HepG2 (cell line): ENCODE results near the gene RYK. TPM values are rescaled to one million over a fixed set of nuclear protein-coding genes. Genes with fewer than 3 reads are reported as not detected.

Source experiments
- ATAC-seq: fragments of 200-7000 bp; cut with Tn5 transposase; 3 replicates; pipeline ENCODE4 v1.9.1; 2020; ENCODE audit warnings: mild to moderate bottlenecking, moderate library complexity
- BruUV-seq: library from RNA; stranded (reverse); fragments of 400-500 nt; replicated peaks from 2 replicates; lab custom pipeline; 2021; lab: Mats Ljungman, UMichigan
- CTCF ChIA-PET: fragments of 300-600 bp; formaldehyde crosslinking; extraction: SDS; loops from one replicate; lab custom pipeline; 2021; ENCODE audit warnings: low total read pairs, inconsistent platforms, low intra/inter-chr PET ratio; lab: Yijun Ruan, JAX
- POLR2A ChIA-PET: fragments of 350-600 bp; sonication (Branson Sonifier 250); formaldehyde crosslinking; loops from one replicate; lab custom pipeline; 2020; ENCODE audit warnings: antibody characterized with exemption, inconsistent platforms; lab: Yijun Ruan, JAX
- DNase-seq: peaks from one replicate; pipeline ENCODE4 v3.0.0-alpha.2; 2015; ENCODE audit warnings: low spot score
- FAIRE-seq: peaks from 3 replicates; lab custom pipeline; 2011; peaks lifted over from hg19 to GRCh38; lab: Jason Lieb, UNC
- H2AFZ ChIP-seq: one replicate; pipeline ENCODE4 v1.6.1; 2011; ENCODE audit warnings: low read length, inconsistent platforms
- H3K27ac ChIP-seq: fragments of 300-600 bp; 3 replicates; pipeline ENCODE4 v1.8.0; 2011; ENCODE audit warnings: mixed run types, mild to moderate bottlenecking, mixed read lengths, low read length, inconsistent platforms; ENCODE audit not compliant: insufficient read depth; ENCODE audit errors: extremely low read length
- H3K27me3 ChIP-seq, 2 experiments: fragments of 200-600 bp in 1 of 2; 2 replicates in 1 of 2; 3 replicates in 1 of 2; pipeline versions ENCODE4 v1.6.0 to v1.8.0; 2011; ENCODE audit warnings: low read length in 2 of 2, mild to moderate bottlenecking in 2 of 2, moderate library complexity in 2 of 2, inconsistent platforms in 1 of 2; ENCODE audit not compliant: insufficient read depth in 2 of 2, control insufficient read depth in 1 of 2
- H3K36me3 ChIP-seq, 2 experiments: fragments of 200-600 bp in 1 of 2; replicated peaks in 1 of 2; 2 replicates in 1 of 2; 3 replicates in 1 of 2; pipeline versions ENCODE4 v1.5.1 to v1.8.0; 2011; ENCODE audit warnings: low read length in 2 of 2, inconsistent platforms in 1 of 2; ENCODE audit not compliant: insufficient read depth in 2 of 2, control insufficient read depth in 1 of 2
- H3K4me1 ChIP-seq: 2 replicates; pipeline ENCODE4 v1.5.1; 2012; ENCODE audit warnings: low read length, inconsistent platforms; ENCODE audit not compliant: insufficient read depth
- H3K4me2 ChIP-seq: 2 replicates; pipeline ENCODE4 v1.6.0; 2011; ENCODE audit warnings: low read depth, low read length, inconsistent platforms
- H3K4me3 ChIP-seq, 3 experiments: fragments of 200-600 bp in 1 of 3; sonication (generic), shearing (Covaris generic) in 1 of 3; replicated peaks in 1 of 3; 2 replicates each; pipeline ENCODE4 v1.5.1; 2011 to 2016; ENCODE audit warnings: low read length in 3 of 3, inconsistent platforms in 2 of 3, low read depth in 2 of 3, mild to moderate bottlenecking in 2 of 3, control low read depth in 1 of 3, mixed read lengths in 1 of 3; ENCODE audit not compliant: insufficient read depth in 1 of 3
- H3K79me2 ChIP-seq: one replicate; pipeline ENCODE4 v1.6.1; 2011; ENCODE audit warnings: low read length, inconsistent platforms; ENCODE audit not compliant: insufficient read depth
- H3K9ac ChIP-seq: 2 replicates; pipeline ENCODE4 v1.6.0; 2011; ENCODE audit warnings: mild to moderate bottlenecking, low read depth, low read length, inconsistent platforms; ENCODE audit not compliant: insufficient read depth
- H3K9me3 ChIP-seq: 2 replicates; pipeline ENCODE4 v1.5.1; 2012; ENCODE audit warnings: mild to moderate bottlenecking, low read length
- H4K20me1 ChIP-seq: 2 replicates; pipeline ENCODE4 v1.6.0; 2011; ENCODE audit warnings: inconsistent platforms, mild to moderate bottlenecking, low read length, moderate library complexity; ENCODE audit not compliant: insufficient read depth
- GPN1 ChIP-seq: sonication (generic); formaldehyde crosslinking; IDR thresholded peaks from 2 replicates; pipeline ENCODE4 v1.5.1; 2020; ENCODE audit warnings: missing genetic modification reagents, borderline replicate concordance
- HDAC1 ChIP-seq: sonication (generic); formaldehyde crosslinking; IDR thresholded peaks from 2 replicates; pipeline ENCODE4 v1.5.1; 2020; ENCODE audit warnings: mild to moderate bottlenecking, missing genetic modification reagents
- KAT2B ChIP-seq: fragments of 150-350 bp; IDR thresholded peaks from 2 replicates; pipeline ENCODE4 v1.6.1; 2014; ENCODE audit warnings: low read depth, low read length, borderline replicate concordance
- KDM2A ChIP-seq: sonication (generic); formaldehyde crosslinking; IDR thresholded peaks from 2 replicates; pipeline ENCODE4 v1.4.0; 2020; ENCODE audit warnings: low read depth, missing genetic modification reagents, borderline replicate concordance
- NAIF1 ChIP-seq: sonication (generic); formaldehyde crosslinking; IDR thresholded peaks from 2 replicates; pipeline ENCODE4 v1.5.0; 2020; ENCODE audit warnings: mild to moderate bottlenecking, missing genetic modification reagents, borderline replicate concordance
- RXRB ChIP-seq: IDR thresholded peaks from 2 replicates; pipeline ENCODE4 v1.6.1; 2016; ENCODE audit warnings: borderline replicate concordance, missing genetic modification reagents, missing compliant biosample characterization
- SMAD3 ChIP-seq: sonication (generic); formaldehyde crosslinking; IDR thresholded peaks from 2 replicates; pipeline ENCODE4 v1.4.0; 2020; ENCODE audit warnings: missing genetic modification reagents
- SRSF1 ChIP-seq: fragments of 200-400 bp; formaldehyde crosslinking; optimal IDR thresholded peaks from 2 replicates; pipeline ENCODE3; 2017; ENCODE audit warnings: mild to moderate bottlenecking, low read depth, low read length, moderate library complexity
- WGBS: methylation state at CpG from one replicate; pipeline ENCODE4 v1.1.6; 2017; ENCODE audit warnings: low lambda C conversion rate; 5-methylcytosine and 5-hydroxymethylcytosine counted together
- in situ Hi-C: cut with HindIII; loops from 2 replicates; pipeline ENCODE4 v1.10.0; 2017; ENCODE audit warnings: low pct_unique_long_range_greater_than_20kb; ENCODE audit not compliant: extremely low pct_ligation_motif_present
- intact Hi-C: fragments of 100-400 bp; cut with micrococcal nuclease; formaldehyde crosslinking; loops from one replicate; pipeline ENCODE4 v1.10.0; 2022; ENCODE audit not compliant: unreplicated experiment
- polyA plus RNA-seq, 8 experiments: library from polyadenylated mRNA; depleted of rRNA in 3 of 8; stranded (reverse) in 7 of 8; unstranded in 1 of 8; fragments of >200 nt; fragmentation: Illumina TruSeq in 4 of 8; extraction: Trizol in 4 of 8; gene quantifications; 2 replicates each; pipeline versions ENCODE4 v1.2.1 to v1.2.3, GENCODE V29; 2011 to 2016; ENCODE audit warnings: low read depth in 4 of 8, missing spikeins in 1 of 8, mixed read lengths in 1 of 8; ENCODE audit not compliant: insufficient read depth in 1 of 8
- total RNA-seq, 5 experiments: library from RNA; depleted of rRNA; stranded (reverse); fragments of >200 nt; fragmentation: Illumina TruSeq; extraction: Trizol; gene quantifications; 2 replicates each; pipeline ENCODE4 v1.2.3, GENCODE V29; 2016; ENCODE audit warnings: low read depth in 1 of 5
- TF ChIP-seq, protein P1 (sequence below): sonication (generic); IDR thresholded peaks from 2 replicates; pipeline ENCODE4 v1.6.1; 2016; ENCODE audit warnings: low read depth, borderline replicate concordance
- TF ChIP-seq, protein P2 (sequence below): fragments of 450-650 bp; IDR thresholded peaks from 2 replicates; pipeline ENCODE4 v1.6.1; 2017
- TF ChIP-seq, protein P3 (sequence below): sonication (generic); formaldehyde crosslinking; IDR thresholded peaks from 2 replicates; pipeline ENCODE4 v1.5.0; 2020; ENCODE audit warnings: missing genetic modification reagents
- TF ChIP-seq, protein P4 (sequence below), 2 experiments: sonication (generic) in 1 of 2; formaldehyde crosslinking in 1 of 2; IDR thresholded peaks; 2 replicates each; pipeline versions ENCODE4 v1.4.0 to v1.6.1; 2016 to 2020; ENCODE audit warnings: borderline replicate concordance in 1 of 2, low read depth in 1 of 2, mild to moderate bottlenecking in 1 of 2, missing genetic modification reagents in 1 of 2

The RYK gene
- total and polyA plus RNA-seq, 2 of the 13 experiments (the other 11 are each of a cell fraction or from before 2014, with no cell fraction given): 35.0 to 66.2 TPM

DNA sequence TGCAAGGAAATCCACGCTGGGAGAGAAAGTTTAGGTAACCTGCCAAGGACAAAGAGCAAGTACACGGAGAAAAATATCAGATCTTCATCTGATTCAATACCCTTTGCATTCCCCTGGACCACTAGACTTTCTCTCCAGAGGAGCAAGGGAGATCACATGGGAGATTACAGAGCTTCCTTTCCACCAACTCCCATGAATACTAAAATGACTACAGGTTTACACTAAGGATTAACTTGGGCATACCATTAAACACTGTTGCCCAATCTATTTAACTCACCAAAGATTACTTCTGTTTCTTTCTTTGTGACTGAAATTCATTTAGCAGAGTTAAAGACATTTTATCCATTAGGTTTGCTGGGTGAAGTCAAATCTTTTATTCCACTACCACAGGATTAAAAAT, 71.2 kb downstream of the RYK start:
- no peak overlapping the region for H3K9ac ChIP-seq
- H3K4me3 ChIP-seq: no peak overlapping the region
- in situ Hi-C loops: no loop called here
- no peak for ATAC-seq
- peaks cover 6 to 33% of the 10 kb centered on the region in 2 experiments for H3K36me3 ChIP-seq
- no peak overlapping the region for H3K27ac ChIP-seq
- no peak for FAIRE-seq
- ChIA-PET POLR2A (no interaction called here), CTCF (no interaction called here)
- H3K27me3 ChIP-seq: no peaks in the 10 kb centered on the region
- peak; percentile 2 for DNase-seq
- intact Hi-C loops: no loop called here
- no TSS peak for BruUV-seq
- no peak overlapping the region for H2AFZ ChIP-seq
- H3K9me3 ChIP-seq: no peaks in the 10 kb centered on the region
- no peak overlapping the region for H3K4me2 ChIP-seq
- H3K4me1 ChIP-seq: no peaks in the 10 kb centered on the region
- H3K79me2 ChIP-seq: no peaks in the 10 kb centered on the region
- no peak for TF ChIP-seq HDAC1 (CRISPR knock-in tag)
- TF ChIP-seq GPN1 (CRISPR knock-in tag): no peak
- TF ChIP-seq SRSF1: no peak
- no peak for TF ChIP-seq KDM2A (CRISPR knock-in tag)
- TF ChIP-seq NAIF1 (CRISPR knock-in tag): no peak
- TF ChIP-seq, protein P1, sequence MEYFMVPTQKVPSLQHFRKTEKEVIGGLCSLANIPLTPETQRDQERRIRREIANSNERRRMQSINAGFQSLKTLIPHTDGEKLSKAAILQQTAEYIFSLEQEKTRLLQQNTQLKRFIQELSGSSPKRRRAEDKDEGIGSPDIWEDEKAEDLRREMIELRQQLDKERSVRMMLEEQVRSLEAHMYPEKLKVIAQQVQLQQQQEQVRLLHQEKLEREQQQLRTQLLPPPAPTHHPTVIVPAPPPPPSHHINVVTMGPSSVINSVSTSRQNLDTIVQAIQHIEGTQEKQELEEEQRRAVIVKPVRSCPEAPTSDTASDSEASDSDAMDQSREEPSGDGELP: no peak
- no peak for TF ChIP-seq KAT2B
- TF ChIP-seq RXRB (CRISPR knock-in tag): no peak
- TF ChIP-seq SMAD3 (CRISPR knock-in tag): no peak
- 90% methylated on average over 2 of the region's 2 CpGs for WGBS
- H4K20me1 ChIP-seq: no peaks in the 10 kb centered on the region

DNA sequence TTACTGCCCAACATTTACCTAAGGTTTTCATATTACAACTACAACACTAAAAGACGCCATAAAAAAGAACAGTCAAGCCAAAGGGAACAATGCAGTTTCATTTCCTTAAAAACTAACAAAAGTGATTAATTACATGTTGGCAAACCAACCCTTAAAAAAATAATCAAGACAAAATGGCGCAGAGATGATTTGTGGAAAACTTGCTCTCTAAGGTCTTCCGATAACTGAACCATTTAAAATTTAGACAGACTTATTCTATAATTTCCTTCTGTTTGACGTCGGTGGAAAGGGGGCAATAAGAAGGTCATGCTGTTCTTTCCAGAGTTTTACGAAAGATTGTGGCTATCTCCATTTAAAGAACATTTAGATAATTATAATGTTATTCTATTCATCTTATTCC, 87.6 kb downstream of the RYK start:
- TF ChIP-seq, protein P2, sequence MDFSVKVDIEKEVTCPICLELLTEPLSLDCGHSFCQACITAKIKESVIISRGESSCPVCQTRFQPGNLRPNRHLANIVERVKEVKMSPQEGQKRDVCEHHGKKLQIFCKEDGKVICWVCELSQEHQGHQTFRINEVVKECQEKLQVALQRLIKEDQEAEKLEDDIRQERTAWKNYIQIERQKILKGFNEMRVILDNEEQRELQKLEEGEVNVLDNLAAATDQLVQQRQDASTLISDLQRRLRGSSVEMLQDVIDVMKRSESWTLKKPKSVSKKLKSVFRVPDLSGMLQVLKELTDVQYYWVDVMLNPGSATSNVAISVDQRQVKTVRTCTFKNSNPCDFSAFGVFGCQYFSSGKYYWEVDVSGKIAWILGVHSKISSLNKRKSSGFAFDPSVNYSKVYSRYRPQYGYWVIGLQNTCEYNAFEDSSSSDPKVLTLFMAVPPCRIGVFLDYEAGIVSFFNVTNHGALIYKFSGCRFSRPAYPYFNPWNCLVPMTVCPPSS: no peak
- TF ChIP-seq, protein P3, sequence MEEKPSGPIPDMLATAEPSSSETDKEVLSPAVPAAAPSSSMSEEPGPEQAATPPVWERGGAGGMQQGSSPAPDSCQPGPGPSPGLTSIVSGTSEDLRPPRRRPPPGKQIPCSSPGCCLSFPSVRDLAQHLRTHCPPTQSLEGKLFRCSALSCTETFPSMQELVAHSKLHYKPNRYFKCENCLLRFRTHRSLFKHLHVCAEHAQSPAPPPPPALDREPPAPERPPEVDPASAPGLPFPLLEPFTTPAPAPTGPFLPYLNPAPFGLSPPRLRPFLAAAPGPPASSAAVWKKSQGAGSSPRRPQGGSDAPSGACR (CRISPR knock-in tag): no peak
- TF ChIP-seq, protein P4, sequence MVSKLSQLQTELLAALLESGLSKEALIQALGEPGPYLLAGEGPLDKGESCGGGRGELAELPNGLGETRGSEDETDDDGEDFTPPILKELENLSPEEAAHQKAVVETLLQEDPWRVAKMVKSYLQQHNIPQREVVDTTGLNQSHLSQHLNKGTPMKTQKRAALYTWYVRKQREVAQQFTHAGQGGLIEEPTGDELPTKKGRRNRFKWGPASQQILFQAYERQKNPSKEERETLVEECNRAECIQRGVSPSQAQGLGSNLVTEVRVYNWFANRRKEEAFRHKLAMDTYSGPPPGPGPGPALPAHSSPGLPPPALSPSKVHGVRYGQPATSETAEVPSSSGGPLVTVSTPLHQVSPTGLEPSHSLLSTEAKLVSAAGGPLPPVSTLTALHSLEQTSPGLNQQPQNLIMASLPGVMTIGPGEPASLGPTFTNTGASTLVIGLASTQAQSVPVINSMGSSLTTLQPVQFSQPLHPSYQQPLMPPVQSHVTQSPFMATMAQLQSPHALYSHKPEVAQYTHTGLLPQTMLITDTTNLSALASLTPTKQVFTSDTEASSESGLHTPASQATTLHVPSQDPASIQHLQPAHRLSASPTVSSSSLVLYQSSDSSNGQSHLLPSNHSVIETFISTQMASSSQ (IDR thresholded peaks at IDR 0.05; ENCODE audit: low read depth): no peak
- TF ChIP-seq, protein P4 (CRISPR knock-in tag; IDR thresholded peaks at IDR 0.05; ENCODE audit: borderline replicate concordance): no peak
- POLR2A ChIA-PET: no interaction called here
- Histone ChIP-seq H3K27ac (no peak overlapping the region), H3K36me3 (peaks cover 7 to 35% of the 10 kb centered on the region in 2 experiments), H3K9ac (no peak overlapping the region), H3K4me1 (no peaks in the 10 kb centered on the region), H4K20me1 (no peaks in the 10 kb centered on the region), H3K4me2 (no peak overlapping the region), H3K27me3 (no peaks in the 10 kb centered on the region), H2AFZ (no peak overlapping the region), H3K9me3 (no peaks in the 10 kb centered on the region), H3K4me3 (no peak overlapping the region), H3K79me2 (no peaks in the 10 kb centered on the region)
- DNase-seq (no peak), ATAC-seq (no peak), FAIRE-seq (no peak)
- 95% methylated on average over 6 of the region's 6 CpGs for WGBS
- in situ Hi-C loops: no loop called here
- intact Hi-C loops: no loop called here
- BruUV-seq: no TSS peak
- CTCF ChIA-PET: no interaction called here
